ENCODE measurements around the gene TMEM176B.

DNA sequence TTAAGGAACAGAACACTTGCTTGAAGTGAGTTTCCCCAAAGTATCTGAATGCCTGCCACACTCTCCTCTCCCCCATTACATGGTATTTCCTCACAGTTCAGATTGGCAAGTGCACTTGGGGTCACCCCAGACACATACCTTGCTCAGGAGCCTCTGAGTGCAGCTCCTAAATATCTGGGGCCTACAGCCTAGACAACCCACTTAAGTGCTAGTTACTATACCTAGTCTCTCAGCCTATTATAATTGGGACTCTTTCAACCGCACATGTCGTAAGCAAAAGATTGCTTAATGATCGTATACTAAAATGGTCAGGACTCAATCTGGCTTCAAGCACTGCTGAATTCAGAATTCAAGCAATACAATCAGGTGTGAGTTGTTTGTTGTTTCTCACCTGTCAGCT is 19.9 kb downstream of the TMEM176B start:
- TF ChIP-seq, protein P1, sequence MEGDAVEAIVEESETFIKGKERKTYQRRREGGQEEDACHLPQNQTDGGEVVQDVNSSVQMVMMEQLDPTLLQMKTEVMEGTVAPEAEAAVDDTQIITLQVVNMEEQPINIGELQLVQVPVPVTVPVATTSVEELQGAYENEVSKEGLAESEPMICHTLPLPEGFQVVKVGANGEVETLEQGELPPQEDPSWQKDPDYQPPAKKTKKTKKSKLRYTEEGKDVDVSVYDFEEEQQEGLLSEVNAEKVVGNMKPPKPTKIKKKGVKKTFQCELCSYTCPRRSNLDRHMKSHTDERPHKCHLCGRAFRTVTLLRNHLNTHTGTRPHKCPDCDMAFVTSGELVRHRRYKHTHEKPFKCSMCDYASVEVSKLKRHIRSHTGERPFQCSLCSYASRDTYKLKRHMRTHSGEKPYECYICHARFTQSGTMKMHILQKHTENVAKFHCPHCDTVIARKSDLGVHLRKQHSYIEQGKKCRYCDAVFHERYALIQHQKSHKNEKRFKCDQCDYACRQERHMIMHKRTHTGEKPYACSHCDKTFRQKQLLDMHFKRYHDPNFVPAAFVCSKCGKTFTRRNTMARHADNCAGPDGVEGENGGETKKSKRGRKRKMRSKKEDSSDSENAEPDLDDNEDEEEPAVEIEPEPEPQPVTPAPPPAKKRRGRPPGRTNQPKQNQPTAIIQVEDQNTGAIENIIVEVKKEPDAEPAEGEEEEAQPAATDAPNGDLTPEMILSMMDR (IDR thresholded peaks at IDR 0.05) = no peak
- TF ChIP-seq POLR2AphosphoS5 (IDR thresholded peaks at IDR 0.05) = no peak
